ENCODE data around the gene CDK4.
"Not testable (repeated sequence)": the region's sequence is repeated elsewhere in the genome, so short reads cannot be mapped to it uniquely, and the experiment has no call there.

Gene CDK4

DNA sequence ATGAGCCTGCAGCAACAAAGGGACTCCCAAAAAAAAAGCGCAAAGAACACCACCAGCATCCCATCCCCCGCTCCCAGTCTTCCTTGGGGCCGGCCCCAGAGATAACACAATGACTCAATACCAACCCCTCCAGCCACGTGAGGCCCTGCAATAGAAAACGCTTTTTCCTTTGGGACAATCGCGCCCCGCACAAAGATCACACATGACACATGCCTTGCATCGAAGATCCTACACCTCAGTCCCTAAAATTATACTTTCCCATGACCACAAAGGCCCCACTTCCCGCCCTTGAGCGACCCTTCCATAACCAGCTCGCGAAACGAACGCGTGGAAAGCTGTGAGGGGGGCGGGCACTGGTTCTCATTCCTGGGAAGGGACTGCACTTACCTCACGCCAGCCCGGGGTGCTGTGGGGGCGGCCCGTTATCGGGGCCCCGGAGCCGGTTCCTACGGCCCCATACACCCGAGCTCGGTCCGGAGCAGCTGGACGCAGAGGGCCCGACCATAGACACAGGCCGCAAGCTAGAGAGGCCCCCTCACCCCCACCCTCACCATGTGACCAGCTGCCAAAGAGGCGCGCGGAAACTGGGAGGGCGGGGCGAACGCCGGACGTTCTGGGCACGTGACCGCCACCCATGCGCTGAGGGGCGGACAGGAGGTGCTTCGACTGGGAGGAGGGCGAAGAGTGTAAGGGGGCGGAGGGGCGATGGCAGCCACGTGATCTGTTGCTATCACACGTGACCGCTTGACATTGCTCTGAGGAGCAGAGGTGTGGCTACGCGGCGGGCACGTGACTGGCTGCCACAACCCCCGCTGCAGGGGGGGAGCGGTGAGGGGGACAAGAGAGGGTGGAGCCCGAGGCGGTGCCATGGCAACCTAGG lies at the start of gene CDK4:
Gene CDK4, minus strand, starts transcription at position 523 of the 880 bp plus-strand sequence. CDS start 593 bp downstream, outside the sequence.
- FAIRE-seq, result peak; percentile 91

DNA sequence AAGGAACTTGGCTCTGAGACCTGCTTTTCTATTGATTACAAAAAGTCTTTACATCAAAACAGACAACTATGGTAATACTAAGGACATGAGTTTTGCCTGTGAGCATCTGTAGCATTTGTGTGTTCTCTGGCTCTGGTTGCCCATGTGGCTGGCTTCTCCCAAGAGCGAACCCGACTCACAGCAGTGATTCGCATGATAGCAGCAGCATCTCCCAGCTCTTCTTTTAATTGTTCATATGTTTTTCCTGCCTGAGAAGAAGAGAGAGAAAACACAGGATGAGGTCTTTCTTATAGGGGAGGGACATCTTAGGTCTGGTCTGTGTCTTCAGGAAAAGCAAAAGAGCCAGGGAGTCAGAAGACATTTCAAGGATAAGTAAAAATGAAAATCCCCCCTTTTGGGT lies 48.9 kb upstream of the CDK4 start:
- no peak for FAIRE-seq

DNA sequence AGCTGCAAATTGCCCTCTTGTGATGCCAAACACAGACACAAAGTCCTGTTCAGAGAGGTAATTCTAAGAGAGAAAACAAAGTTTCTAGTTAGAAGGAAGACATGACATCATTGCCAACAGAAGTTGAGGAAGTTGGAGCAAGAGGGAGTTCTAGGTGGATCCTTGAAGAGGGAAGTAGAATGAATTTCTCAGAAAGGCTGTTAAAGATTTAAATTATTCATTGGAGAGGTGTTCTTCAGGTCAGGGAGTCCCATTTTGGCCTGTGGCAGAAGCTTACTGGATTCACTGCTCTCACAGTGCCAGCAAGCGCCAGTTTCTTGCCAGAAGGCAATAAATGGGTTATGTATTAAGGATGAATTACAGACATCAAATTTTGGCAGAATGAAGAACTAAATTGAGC lies 45.8 kb upstream of the CDK4 start:
- FAIRE-seq, result no peak

DNA sequence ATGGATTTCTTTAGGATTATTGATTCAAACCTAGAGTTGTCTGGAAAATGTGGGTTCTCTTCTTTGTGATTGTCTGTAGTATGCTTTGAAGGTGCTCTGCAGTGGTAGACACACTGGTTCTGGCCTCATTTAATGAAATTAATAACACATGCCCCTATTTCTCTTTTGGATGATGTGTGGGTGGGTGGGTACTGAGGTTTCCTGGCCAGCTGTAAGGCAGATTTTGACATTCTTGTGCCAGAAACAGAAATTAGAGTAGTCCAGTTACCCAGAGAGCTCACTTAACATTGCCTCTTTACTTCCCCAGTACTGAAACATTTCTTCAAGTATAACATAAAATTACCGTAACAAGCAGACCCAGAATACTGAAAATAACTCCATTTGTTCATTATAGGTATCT lies 44.9 kb upstream of the CDK4 start:
- no peak for FAIRE-seq

DNA sequence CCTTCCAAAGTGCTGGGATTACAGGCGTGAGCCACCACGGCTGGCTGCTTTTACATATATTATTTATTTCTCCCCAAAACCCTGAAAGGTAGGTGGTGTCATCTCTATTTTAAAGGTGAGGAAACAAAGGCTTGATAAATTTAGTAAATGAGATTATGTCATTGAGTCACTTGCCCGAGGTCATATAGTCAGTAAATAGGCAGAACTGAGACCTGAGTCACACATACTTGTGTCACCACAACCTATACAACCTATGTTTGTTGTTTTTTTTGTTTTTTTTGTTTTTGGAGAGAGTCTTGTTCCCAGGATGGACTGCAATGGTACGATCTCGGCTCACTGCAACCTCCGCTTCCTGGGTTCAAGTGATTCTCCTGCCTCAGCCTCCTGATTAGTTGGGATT lies 43.2 kb upstream of the CDK4 start:
- no peak for FAIRE-seq

DNA sequence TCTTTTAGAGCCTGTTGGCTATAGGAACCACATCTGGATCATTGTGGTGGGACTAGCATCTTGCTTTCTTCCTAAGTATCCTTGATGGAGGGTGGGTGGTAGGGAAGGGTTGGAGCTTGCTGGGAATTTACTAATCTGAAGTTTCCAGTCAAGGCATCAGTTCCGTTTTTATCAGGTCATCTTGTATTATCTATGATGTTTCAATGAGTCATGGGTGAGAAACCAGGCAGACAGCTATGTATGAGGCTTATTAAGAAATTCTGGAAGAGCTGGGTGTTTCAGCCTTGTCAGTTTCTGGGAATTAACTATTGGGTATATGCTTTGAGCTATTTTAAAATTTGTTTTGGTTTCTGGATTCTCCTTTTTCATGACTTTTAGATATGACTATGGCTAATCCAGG lies 41.8 kb upstream of the CDK4 start:
- FAIRE-seq, result no peak

DNA sequence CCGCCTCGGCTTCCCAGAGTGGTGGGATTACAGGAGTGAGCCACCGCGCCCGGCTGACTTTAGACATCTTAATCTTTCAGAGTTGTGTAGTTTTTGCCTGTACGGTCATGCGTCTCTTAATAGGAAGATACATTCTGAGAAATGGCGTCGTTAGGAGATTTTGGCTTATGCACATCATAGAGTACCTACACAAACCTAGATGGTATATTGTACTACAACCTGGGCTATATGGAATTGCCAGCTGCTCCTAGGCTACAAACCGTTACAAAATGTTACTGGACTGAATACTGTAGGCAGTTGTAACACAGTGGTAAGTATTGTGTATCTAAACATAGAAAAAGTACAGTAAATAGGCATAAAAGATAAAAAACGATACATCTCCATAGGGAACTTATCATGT lies 31.8 kb upstream of the CDK4 start:
- no peak for FAIRE-seq

DNA sequence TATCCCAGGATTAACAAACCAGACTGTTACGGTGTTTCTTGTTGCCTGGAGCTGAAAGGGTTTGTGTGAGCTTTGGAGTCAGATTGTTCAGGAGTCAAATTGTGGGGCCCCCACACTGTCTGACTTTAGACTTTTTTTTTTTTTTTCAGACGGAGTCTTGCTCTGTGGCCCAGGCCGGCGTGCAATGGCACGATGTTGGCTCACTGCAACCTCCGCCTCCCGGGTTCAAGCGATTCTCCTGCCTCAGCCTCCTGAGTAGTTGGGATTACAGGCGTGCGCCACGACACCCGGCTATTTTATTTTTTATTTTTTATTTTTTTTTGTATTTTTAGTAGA lies 31.3 kb upstream of the CDK4 start:
- no peak for FAIRE-seq

DNA sequence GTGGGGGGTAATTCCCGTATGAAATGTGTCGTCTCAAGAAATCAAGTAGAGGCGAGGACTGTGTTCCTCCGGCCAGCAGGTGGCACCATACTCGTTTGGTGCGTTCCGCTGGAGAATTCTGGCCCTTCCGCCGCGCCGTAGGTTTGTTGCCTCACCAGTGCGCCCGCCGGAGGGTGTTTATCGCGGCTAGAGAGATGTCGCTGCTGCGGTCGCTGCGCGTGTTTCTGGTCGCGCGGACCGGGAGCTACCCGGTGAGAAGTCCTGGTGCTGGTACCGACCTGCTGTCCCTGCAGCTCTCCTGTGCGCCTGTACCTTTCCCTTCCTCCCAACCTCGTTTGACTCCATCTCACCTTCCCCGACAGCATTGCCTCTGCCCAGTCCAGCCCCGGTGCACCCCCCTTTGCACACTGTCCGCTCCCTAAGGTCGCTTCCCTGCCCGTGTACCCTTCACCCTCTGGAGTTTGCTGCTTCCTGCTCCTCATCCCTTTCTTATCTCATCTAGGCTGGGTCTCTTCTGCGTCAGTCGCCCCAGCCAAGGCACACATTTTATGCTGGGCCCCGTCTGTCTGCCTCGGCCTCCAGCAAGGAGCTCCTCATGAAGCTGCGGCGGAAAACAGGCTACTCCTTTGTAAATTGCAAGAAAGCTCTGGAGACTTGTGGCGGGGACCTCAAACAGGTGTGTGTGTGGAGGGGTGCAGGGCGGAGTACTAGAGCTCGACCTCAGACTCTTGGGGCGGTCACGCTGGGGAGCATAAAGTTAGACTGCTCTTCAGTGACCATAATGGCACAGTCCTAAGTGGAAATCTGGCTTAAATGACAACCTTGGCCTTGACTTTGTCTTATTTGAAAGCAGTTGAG lies 30.7 kb upstream of the CDK4 start, which contains the start of gene TSFM:
Gene TSFM, plus strand, starts transcription at position 180 of the 858 bp plus-strand sequence. Its CDS starts 15 bp downstream, at position 195.
- no peak for FAIRE-seq

DNA sequence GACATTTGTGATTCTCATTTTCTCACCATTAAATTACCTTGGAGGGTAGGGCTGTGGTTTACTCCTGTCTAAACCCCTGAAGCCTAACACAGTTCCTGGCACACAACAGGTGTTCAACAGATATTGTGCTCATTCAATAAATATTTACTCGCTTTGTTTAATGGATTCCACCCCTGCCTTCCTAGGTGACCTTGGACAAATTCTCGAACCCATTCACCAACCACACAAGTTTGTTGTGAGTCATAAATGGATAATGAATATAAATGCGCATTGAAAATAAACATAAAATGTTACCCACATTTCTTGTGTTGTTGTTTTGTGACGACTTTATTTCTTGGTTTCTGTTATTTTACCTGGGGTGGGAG lies 30.1 kb upstream of the CDK4 start:
- no peak for FAIRE-seq

DNA sequence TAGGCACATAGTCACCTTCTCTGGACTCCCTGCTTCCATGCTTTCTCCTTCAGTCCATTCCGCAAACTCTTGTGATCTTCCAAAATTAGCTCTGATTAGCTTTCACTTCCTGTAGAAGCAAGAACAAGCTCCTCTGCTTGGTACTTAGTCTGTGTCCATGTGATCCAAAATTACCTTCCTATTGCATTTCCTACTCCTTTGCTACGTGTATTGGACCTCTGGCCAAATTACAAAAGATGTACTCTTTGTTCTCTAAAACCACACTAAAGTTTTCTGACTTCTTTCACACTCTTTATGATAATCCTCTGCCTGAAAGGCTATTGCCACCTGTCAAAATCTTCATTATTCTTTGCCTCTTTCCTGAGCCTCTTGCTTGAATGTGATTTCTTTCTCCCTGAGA lies 29.7 kb upstream of the CDK4 start:
- FAIRE-seq, result no peak

DNA sequence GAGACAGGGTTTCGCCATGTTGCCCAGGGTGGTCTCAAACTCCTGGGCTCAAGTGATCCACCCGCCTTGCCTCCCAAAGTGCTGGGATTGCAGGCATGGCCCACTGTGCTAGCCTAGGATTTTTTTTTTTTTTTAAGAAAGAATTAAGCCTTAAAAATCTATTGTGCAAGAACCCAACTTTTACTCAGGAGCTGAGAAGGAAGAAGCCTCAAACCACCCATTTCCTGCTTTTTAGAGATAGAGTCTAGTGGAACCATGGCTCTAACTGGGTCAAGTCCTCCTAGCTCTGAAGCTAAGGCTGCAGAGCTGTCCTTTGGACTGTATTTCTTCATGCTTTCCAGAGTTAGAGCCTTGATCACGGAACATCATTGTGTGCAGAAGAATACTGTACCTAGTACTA lies 29.1 kb upstream of the CDK4 start:
- FAIRE-seq, result no peak

DNA sequence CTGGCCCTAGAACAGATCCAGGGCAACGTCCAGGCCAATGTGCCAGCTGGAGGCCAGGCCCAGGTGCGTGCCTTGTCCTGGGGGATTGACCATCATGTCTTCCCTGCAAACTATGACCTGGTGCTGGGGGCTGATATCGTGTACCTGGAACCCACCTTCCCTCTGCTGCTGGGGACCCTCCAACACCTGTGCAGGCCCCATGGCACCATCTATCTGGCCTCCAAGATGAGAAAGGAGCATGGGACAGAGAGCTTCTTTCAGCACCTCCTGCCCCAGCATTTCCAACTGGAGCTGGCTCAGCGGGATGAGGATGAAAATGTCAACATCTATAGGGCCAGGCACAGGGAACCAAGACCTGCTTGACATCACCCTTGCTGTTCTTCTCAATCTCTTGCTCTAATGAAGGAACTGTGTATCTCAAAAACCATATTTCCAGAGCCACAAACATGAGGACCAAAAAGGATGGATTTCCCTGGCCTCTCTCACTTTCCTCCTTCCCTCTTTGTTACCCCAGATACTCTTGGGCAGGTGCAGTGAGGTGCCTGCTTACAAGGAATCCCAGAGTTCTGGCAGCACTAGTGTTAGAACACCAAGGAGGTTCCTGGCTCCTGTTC lies 28.3 kb upstream of the CDK4 start:
- no peak for FAIRE-seq

DNA sequence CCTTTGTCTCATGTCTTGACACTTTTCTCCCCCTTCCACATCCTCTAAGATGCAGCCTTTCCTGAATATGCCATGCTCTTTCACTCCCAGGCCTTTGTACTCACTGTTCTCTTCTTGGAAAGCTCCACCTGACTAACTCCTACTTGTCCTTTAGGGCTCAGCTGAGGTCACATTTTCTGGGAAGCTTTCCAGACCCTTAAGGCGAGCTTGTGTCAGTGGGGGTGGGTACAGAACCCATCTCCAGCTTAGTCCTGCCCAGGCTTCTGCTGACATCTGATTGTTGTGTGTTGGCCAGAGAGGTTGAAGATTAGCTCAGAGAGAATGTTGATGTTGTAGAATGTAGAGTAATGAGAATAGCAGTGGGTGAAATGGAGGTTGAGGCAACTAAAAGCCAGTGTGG lies 27.6 kb upstream of the CDK4 start:
- FAIRE-seq, result no peak

DNA sequence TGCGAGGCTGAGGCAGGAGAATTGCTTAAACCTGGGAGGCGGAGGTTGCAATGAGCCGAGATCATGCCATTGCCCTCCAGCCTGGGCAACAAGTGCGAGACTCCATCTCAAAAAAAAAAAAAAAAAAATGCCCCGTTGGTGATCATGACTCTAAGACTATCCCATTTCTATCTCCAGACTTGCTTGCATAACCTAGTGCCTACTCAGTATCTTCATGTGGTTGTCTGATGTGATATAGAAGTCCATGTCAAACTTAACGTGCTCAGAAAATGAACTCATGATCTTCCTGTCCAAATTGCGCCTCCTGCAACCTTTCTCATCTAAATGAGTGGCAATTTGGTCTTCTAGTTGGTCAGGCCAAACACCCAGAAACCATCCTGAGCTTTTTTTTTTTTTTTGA lies 25.8 kb upstream of the CDK4 start:
- no peak for FAIRE-seq

DNA sequence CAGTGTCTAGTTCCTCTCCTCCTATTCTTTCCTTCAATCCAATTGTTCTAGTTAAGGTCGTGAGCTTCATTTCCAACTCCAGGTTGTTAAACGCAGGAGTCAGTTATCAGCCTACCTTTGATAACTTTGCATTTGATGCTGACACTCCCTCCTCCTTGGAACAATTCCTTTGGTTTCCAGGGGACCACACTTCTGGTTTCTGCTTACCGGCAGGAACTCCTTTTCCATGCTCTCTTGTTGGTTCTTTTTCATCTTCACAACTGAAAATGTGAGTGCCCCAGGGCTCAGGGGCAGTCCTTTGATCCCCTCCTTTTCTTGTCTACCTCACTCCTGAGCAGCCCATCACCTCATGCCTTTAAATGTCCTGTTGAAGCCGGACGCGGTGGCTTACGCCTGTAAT lies 25.3 kb upstream of the CDK4 start:
- FAIRE-seq, result no peak

DNA sequence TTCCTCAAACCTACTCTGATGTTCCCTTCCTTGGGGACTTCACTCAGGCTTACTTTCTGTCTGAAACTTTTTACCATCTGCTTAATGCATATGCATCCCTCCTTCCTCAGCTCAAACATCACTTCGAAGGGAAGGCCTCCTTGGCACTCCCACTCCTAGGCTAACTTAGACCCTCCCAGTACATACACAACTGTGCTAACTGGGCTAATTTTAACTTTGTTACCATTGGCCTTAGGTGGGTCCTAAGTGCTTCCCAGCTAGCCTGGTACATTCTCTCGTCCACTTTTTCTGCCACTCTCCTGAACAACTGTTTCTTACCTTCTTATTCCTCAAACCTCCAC lies 24.1 kb upstream of the CDK4 start:
- FAIRE-seq, result no peak

DNA sequence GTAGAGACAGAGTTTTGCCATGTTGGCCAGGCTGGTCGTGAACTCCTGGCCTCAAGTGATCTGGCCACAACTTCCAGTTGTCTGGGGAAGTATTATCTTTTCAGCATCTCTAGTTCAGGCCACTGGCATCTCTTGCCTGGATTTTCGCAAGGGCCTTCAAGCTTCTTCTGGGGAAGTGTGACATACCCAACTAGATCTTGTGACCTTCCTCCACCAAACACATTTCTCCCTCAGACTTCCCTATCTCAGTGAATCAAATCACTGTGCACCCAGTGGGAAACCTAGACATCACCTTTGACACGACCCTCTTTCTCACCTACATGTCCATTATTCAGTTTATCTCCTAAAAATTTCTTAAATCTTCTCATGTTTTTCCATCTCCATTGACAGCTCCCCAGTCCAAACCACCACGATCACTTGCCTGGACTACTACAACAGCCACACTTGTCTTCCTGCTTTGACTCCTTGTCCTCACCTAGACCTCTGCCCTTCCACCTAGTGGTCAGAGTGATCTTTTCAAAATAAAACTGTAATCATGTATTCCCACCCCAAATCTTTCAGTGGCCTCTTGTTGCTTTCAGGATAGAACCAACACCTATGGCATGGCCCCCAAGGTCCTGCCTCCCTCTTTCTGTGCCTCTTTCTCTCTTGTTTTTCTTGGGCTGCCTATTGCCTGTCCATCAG lies 23.6 kb upstream of the CDK4 start:
- no peak for FAIRE-seq

DNA sequence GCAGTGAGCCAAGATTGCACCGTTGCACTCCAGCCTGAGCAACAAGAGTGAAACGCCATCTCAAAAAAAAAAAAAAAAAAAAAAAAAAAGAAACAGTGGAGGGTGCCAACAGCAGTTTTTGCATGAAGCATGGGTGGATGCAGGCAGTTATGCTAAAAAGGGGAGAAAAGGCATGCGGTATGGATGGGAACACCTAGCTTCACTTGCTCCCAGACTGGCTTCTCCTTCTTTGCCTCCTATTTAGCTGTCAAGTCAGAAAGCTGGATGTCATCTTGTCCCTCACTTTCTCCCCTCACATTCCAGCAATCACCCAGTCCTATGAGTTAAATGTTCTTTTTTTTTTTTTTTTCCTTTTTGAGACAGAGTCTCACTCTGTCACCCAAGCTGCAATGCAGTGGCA lies 22.9 kb upstream of the CDK4 start:
- no peak for FAIRE-seq

DNA sequence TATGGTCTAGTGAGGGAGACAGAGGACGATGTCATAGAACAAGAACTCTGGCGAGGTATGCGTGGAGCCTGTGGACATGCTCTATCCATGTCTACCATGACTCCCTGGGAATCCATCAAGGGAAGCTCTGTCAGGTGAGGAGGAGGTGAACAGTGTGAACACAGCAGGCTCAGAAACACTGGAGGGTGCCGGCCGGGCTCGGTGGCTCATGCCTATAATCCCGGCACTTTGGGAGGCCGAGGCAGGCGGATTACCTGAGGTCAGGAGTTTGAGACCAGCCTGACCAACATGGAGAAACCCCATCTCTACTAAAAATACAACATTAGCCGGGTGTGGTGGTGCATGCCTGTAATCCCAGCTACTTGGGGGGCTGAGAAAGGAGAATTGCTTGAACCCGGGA lies 22.5 kb upstream of the CDK4 start:
- FAIRE-seq, result not testable (repeated sequence)

DNA sequence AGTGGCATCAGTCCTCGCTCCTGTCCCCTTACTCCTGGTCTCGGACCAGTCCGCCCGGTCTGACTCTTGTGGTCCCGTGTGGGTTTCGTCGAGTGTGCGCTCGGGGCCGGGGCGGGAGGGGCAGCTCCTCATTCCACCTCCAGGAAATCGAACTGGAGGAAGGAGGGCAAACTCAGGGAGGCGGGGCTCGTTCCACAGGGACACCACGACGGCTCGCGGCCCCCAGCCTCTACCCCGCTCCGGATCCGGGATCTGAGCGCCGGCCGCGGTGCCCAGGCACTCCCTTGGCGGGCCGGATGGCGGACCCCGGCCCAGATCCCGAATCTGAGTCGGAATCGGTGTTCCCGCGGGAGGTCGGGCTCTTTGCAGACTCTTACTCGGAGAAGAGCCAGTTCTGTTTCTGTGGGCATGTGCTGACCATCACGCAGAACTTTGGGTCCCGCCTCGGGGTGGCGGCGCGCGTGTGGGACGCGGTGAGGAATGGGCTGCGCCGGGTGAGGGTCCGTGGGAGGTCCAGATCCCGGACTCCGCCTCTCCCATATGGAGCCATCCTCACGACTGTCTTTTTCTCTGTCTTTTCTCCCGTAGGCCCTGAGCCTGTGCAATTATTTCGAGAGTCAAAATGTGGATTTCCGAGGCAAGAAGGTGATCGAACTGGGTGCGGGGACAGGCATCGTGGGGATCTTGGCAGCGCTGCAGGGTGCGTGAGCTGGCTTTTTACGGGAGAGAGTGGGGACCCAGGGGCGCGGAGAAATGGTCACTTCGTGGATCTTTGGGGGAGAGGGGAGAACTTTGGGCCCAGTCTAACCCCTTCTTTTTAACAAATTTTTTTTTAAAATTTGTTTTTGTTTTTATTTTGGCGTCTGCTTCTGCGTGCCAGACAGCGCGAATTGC lies 20.6 kb upstream of the CDK4 start, which contains the start of gene EEF1AKMT3:
Gene EEF1AKMT3, plus strand, starts transcription at position 186 of the 894 bp plus-strand sequence. Its CDS starts 111 bp downstream, at position 297.
- no peak for FAIRE-seq

DNA sequence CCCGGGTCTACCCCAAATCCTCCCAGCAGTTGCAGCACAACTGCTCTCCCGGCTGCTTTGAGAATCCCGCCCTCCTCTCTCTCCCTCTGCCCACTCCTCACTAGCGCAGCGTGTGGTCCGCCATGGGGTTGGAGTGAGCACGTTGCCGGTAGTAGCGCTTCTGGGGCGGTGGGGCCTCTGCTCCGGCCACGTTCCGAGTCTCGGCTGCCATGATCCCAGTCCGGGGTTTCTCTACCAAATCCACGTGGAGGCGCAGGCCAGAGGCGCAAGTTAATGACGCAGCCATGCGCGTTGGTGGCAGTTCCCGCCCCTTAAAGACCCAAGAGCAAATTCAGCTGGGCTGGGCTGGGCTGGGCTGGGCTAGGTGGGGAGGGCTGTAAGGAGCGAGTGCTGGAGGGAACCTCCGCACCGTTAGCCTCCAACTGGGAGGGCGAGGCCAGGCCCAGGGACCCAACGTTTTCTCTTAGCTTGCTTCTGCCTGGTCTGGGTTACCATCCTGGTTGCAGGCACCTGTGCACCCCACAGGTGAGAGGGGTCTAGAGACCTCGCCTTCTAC lies 19.8 kb upstream of the CDK4 start, which contains the start of gene METTL1:
Gene METTL1, minus strand, starts transcription at position 233 of the 556 bp plus-strand sequence. Its CDS starts 22 bp downstream, at position 211.
- FAIRE-seq, result no peak

Measured in TTC549 (cell line).